Kidney tubule cell (primary cell): Measurements from ENCODE around the gene XPO4.
"Not testable (repeated sequence)": the region's sequence is repeated elsewhere in the genome, so short reads cannot be mapped to it uniquely, and the experiment has no call there.

Experiments
- DNase-seq: peaks from one replicate; pipeline ENCODE4 v3.0.0-alpha.2; 2018; ENCODE audit warnings: low spot score

The XPO4 gene

GRCh38 chr13:20890540-20890939 is 12.0 kb downstream of the XPO4 start:
- not testable (repeated sequence) for DNase-seq

GRCh38 chr13:20882206-20882605 is 20.3 kb downstream of the XPO4 start:
- peak; percentile 52 for DNase-seq

GRCh38 chr13:20877902-20878301 is 24.6 kb downstream of the XPO4 start:
- DNase-seq = no peak

GRCh38 chr13:20876802-20877201 is 25.7 kb downstream of the XPO4 start:
- DNase-seq = not testable (repeated sequence)

GRCh38 chr13:20874439-20874838 is 28.1 kb downstream of the XPO4 start:
- DNase-seq = not testable (repeated sequence)

- peak; percentile 51 for DNase-seq
Measured at GRCh38 chr13:20873348-20873747, 29.2 kb downstream of the XPO4 start.

- DNase-seq = no peak
Measured at GRCh38 chr13:20870829-20871228, 31.7 kb downstream of the XPO4 start.

GRCh38 chr13:20869540-20869939 is 33.0 kb downstream of the XPO4 start:
- no peak for DNase-seq

- no peak for DNase-seq
Measured at GRCh38 chr13:20867408-20867807, 35.1 kb downstream of the XPO4 start.

- not testable (repeated sequence) for DNase-seq
Measured at GRCh38 chr13:20861666-20862065, 40.9 kb downstream of the XPO4 start.

GRCh38 chr13:20860844-20861243 is 41.7 kb downstream of the XPO4 start:
- DNase-seq = no peak

GRCh38 chr13:20856650-20857049 is 45.9 kb downstream of the XPO4 start:
- DNase-seq = no peak

- DNase-seq = no peak
Measured at GRCh38 chr13:20851844-20852402, 50.6 kb downstream of the XPO4 start.

- no peak for DNase-seq
Measured at GRCh38 chr13:20848944-20849343, 53.6 kb downstream of the XPO4 start.

- DNase-seq = no peak
Measured at GRCh38 chr13:20848203-20848602, 54.3 kb downstream of the XPO4 start.

GRCh38 chr13:20847296-20847695 is 55.2 kb downstream of the XPO4 start:
- no peak for DNase-seq

- DNase-seq = no peak
Measured at GRCh38 chr13:20843166-20843565, 59.4 kb downstream of the XPO4 start.

GRCh38 chr13:20840568-20840967 is 62.0 kb downstream of the XPO4 start:
- no peak for DNase-seq

GRCh38 chr13:20833900-20834679 is 68.5 kb downstream of the XPO4 start:
- no peak for DNase-seq

- DNase-seq = no peak
Measured at GRCh38 chr13:20832861-20833260, 69.7 kb downstream of the XPO4 start.

- no peak for DNase-seq
Measured at GRCh38 chr13:20831933-20832332, 70.6 kb downstream of the XPO4 start.

GRCh38 chr13:20831254-20831653 is 71.3 kb downstream of the XPO4 start:
- no peak for DNase-seq

- DNase-seq = peak; percentile 63
Measured at GRCh38 chr13:20828539-20829364, 73.8 kb downstream of the XPO4 start.
